ENCODE results near the gene BAZ1B.

BAZ1B gene

GRCh38 chr7:73567846-73568685 is 46.0 kb upstream of the BAZ1B start:
- ChIA-PET CTCF (interaction anchor here (0.6 to 3.2 kb wide), 5 partner anchors 19 to 158 kb away, joined by 3 to 7 read pairs (median 4); no protein-coding TSS in a partner anchor), POLR2A (interaction anchor here (0.9 to 1.5 kb wide), 2 partner anchors 8 kb away, joined by 4 read pairs; no protein-coding TSS in a partner anchor)
- Histone ChIP-seq H3K27ac (ENCODE audit: extremely low read depth, low read depth, low read length) (no peak overlapping the region), H3K36me3 (ENCODE audit: control insufficient read depth in 2 of 2, insufficient read depth in 1 of 2, low read length in 2 of 2) (peaks cover 7 to 39% of the 10 kb centered on the region in 2 experiments; a peak in 2 of 3 replicates), H3K4me1 (ENCODE audit: control insufficient read depth, insufficient read depth, low read length) (no peaks in the 10 kb centered on the region), H3K9me3 (ENCODE audit: control insufficient read depth, insufficient read depth, low read depth, low read length) (no peaks in the 10 kb centered on the region), H3K4me3 (ENCODE audit: low read depth, low read length) (no peak overlapping the region)
- no peak for TF ChIP-seq ZBTB11 (tag by site-specific recombination; conservative IDR thresholded peaks at IDR 0.05; ENCODE audit: low read depth)
- no peak for TF ChIP-seq ZNF10 (tag by site-specific recombination; IDR thresholded peaks at IDR 0.05)
- TF ChIP-seq, protein P1, sequence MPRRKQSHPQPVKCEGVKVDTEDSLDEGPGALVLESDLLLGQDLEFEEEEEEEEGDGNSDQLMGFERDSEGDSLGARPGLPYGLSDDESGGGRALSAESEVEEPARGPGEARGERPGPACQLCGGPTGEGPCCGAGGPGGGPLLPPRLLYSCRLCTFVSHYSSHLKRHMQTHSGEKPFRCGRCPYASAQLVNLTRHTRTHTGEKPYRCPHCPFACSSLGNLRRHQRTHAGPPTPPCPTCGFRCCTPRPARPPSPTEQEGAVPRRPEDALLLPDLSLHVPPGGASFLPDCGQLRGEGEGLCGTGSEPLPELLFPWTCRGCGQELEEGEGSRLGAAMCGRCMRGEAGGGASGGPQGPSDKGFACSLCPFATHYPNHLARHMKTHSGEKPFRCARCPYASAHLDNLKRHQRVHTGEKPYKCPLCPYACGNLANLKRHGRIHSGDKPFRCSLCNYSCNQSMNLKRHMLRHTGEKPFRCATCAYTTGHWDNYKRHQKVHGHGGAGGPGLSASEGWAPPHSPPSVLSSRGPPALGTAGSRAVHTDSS (tag by site-specific recombination; IDR thresholded peaks at IDR 0.05): no peak
- no peak for TF ChIP-seq ZNF501 (tag by site-specific recombination; IDR thresholded peaks at IDR 0.05)
- TF ChIP-seq ZNF26 (tag by site-specific recombination; IDR thresholded peaks at IDR 0.05): no peak
- TF ChIP-seq ZNF169 (tag by site-specific recombination; IDR thresholded peaks at IDR 0.05): no peak
- TF ChIP-seq, protein P2, sequence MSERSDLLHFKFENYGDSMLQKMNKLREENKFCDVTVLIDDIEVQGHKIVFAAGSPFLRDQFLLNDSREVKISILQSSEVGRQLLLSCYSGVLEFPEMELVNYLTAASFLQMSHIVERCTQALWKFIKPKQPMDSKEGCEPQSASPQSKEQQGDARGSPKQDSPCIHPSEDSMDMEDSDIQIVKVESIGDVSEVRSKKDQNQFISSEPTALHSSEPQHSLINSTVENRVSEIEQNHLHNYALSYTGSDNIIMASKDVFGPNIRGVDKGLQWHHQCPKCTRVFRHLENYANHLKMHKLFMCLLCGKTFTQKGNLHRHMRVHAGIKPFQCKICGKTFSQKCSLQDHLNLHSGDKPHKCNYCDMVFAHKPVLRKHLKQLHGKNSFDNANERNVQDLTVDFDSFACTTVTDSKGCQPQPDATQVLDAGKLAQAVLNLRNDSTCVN (tag by site-specific recombination; optimal IDR thresholded peaks at IDR 0.05): no peak
- TF ChIP-seq ZSCAN30 (tag by site-specific recombination; IDR thresholded peaks at IDR 0.05): no peak
- TF ChIP-seq ZBTB44 (tag by site-specific recombination; IDR thresholded peaks at IDR 0.05): no peak
- TF ChIP-seq ZNF426 (tag by site-specific recombination; IDR thresholded peaks at IDR 0.05): no peak
- no peak for TF ChIP-seq ZNF639 (tag by site-specific recombination; IDR thresholded peaks at IDR 0.05)

Data from HEK293 (cell line).